H1 (cell line): ENCODE measurements around the gene WRAP73. TPM values are rescaled to one million over a fixed set of nuclear protein-coding genes. Genes with fewer than 3 reads are reported as not detected.

Experiments
- CTBP2 ChIP-seq: IDR thresholded peaks from 2 replicates; pipeline ENCODE4 v1.7.0; 2011; ENCODE audit warnings: borderline replicate concordance, mild to moderate bottlenecking, moderate library complexity, mixed read lengths, low read length; ENCODE audit not compliant: insufficient read depth, insufficient read length
- JUND ChIP-seq: IDR thresholded peaks from 2 replicates; pipeline ENCODE4 v1.6.1; 2011; ENCODE audit warnings: mild to moderate bottlenecking, improper control_type of control experiment, low read length
- SIRT6 ChIP-seq: IDR thresholded peaks from one replicate; pipeline ENCODE4 v1.7.1; 2012; ENCODE audit warnings: low read length, inconsistent platforms
- polyA plus RNA-seq, 7 experiments: library from polyadenylated mRNA; depleted of rRNA in 3 of 7; stranded (reverse) in 5 of 7; unstranded in 2 of 7; fragments of >200 nt in 5 of 7; fragments of 200-250 nt in 2 of 7; gene quantifications; 1 replicate in 5 of 7; 2 replicates in 1 of 7; 4 replicates in 1 of 7; pipeline versions ENCODE4 v1.2.1 to v1.2.3, GENCODE V29; 2011 to 2013; ENCODE audit warnings: missing spikeins in 2 of 7, mixed read lengths in 2 of 7
- total RNA-seq: library from RNA; stranded (reverse); fragmentation: NEBNext Ultra II Directional; extraction: Animal tissue kit (Norgen Biotek cat#: 25700); gene quantifications from 2 replicates; pipeline ENCODE4 v1.2.1, GENCODE V29; 2021

WRAP73 gene
- total and polyA plus RNA-seq, 2 of the 8 experiments (the other 6 are each of a cell fraction or from before 2014, with no cell fraction given) = 30.3 to 50.7 TPM

DNA sequence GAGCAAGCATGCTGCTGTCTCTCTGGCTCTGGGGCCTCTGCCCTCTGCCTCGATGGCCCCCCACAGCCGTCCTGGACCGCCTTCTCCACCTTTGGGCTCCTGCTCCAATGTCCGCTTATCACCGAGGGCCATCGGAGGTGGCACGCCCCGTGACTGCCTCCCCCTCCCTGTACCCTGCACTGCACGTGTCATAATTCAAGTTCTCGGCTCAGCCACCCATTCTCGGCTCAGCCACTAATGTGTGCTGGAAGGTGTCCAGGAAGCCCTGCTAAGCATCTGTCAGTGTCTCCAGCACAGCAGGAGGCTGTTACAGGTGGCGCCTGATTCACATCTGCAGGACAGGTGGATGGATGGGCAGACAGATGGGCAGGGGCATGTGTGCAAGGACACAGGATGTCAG, 47.9 kb upstream of the WRAP73 start (continued):
- no peak for TF ChIP-seq CTBP2
- TF ChIP-seq JUND = no peak
- no peak for TF ChIP-seq SIRT6
- TF ChIP-seq, all 59 proteins: peak for 0
